ENCODE measurements around the gene AMFR. TPM values are rescaled to one million over a fixed set of nuclear protein-coding genes. Genes with fewer than 3 reads are reported as not detected.

The AMFR gene
- total RNA-seq, 1 experiment from 2014 or later = 25.6 TPM

GRCh38 chr16:56457927-56458470 lies 32.7 kb upstream of the AMFR start:
- no CpG with 5 or more reads among the region's 6 CpGs for WGBS (ENCODE audit: extremely low coverage, insufficient read length, low lambda C conversion rate)
- no peak overlapping the region for H3K14ac ChIP-seq (ENCODE audit: insufficient read depth, low read length)
- Mint-ChIP-seq H3K27ac (no peak overlapping the region; a peak in 1 of 7 replicates), H3K36me3 (ENCODE audit: insufficient read depth in 1 of 3, low read depth in 3 of 3) (peaks cover 33 to 81% (median 77%) of the 10 kb centered on the region in 3 experiments), H3K4me3 (no peak overlapping the region), H3K4me1 (no peaks in the 10 kb centered on the region), H3K9me3 (no peaks in the 10 kb centered on the region), H3K27me3 (ENCODE audit: low read depth) (no peaks in the 10 kb centered on the region)
- H3K79me1 ChIP-seq (ENCODE audit: insufficient read depth, low read depth, low read length, poor library complexity, severe bottlenecking) = no peaks in the 10 kb centered on the region
- H3K4me1 ChIP-seq (ENCODE audit: insufficient read depth, low read length) = no peaks in the 10 kb centered on the region
- no peak overlapping the region for H2AK5ac ChIP-seq (ENCODE audit: insufficient read length, low read length)
- DNase-seq = no peak
- H3K79me2 ChIP-seq (ENCODE audit: insufficient read depth, low read length) = no peaks in the 10 kb centered on the region
- no peak overlapping the region for H3K4me2 ChIP-seq (ENCODE audit: insufficient read depth, insufficient read length, low read length)
- no peak overlapping the region for H2AFZ ChIP-seq (ENCODE audit: low read length)
- H3K27ac ChIP-seq (ENCODE audit: insufficient read length, low read depth, low read length) = no peak overlapping the region
- H4K5ac ChIP-seq (ENCODE audit: insufficient read length, low read depth, low read length) = no peak overlapping the region
- H3K18ac ChIP-seq (ENCODE audit: insufficient read length, low read depth, low read length) = no peak overlapping the region
- no peak overlapping the region for H4K8ac ChIP-seq (replicated peaks; ENCODE audit: insufficient read length, low read depth, low read length)
- no peak overlapping the region for H3K9ac ChIP-seq (ENCODE audit: extremely low read depth, insufficient read length, low read length)
- H2BK20ac ChIP-seq (ENCODE audit: low read depth, low read length, poor library complexity, severe bottlenecking) = no peak overlapping the region
- no peak overlapping the region for H3T11ph ChIP-seq (ENCODE audit: low read length)
- H3K27me3 ChIP-seq (ENCODE audit: insufficient read depth, low read length) = no peaks in the 10 kb centered on the region
- no peaks in the 10 kb centered on the region for H4K20me1 ChIP-seq (ENCODE audit: control insufficient read depth, insufficient read depth, insufficient read length)
- no peak overlapping the region for H2BK15ac ChIP-seq (ENCODE audit: low read depth, low read length)
- no peak overlapping the region for H3K23ac ChIP-seq (ENCODE audit: insufficient read length, low read depth, low read length)
- H3K9me3 ChIP-seq (ENCODE audit: control insufficient read depth, low read depth, low read length) = no peaks in the 10 kb centered on the region
- H2BK12ac ChIP-seq (ENCODE audit: insufficient read length, low read depth, low read length) = no peak overlapping the region
- no peak for TF ChIP-seq CTCF (conservative IDR thresholded peaks at IDR 0.05)
- H2BK120ac ChIP-seq (ENCODE audit: low read depth, low read length, poor library complexity, severe bottlenecking) = no peak overlapping the region
- no peak overlapping the region for H3K4ac ChIP-seq (ENCODE audit: low read depth, low read length)
- H4K91ac ChIP-seq (ENCODE audit: insufficient read length, low read depth, low read length) = no peak overlapping the region
- no peak overlapping the region for H3K56ac ChIP-seq (ENCODE audit: insufficient read length, low read depth, low read length)
- no peaks in the 10 kb centered on the region for H3K23me2 ChIP-seq (ENCODE audit: insufficient read length, low read depth, low read length, poor library complexity, severe bottlenecking)
- no peak overlapping the region for H2BK5ac ChIP-seq (ENCODE audit: insufficient read length, low read length)
